Adipose tissue (tissue), 3 donors: ENCODE measurements around the gene PFKFB1. TPM values are rescaled to one million over a fixed set of nuclear protein-coding genes. Genes with fewer than 3 reads are reported as not detected.
"Not testable (repeated sequence)": the region's sequence is repeated elsewhere in the genome, so short reads cannot be mapped to it uniquely, and the experiment has no call there.

Source experiments
- H3K27ac ChIP-seq: one replicate; pipeline ENCODE4 v1.5.1; 2013; ENCODE audit warnings: low read depth, low read length
- WGBS, 3 donors: extraction: QIAGEN DNeasy Blood & Tissue Kit; methylation state at CpG; one replicate each; pipeline ENCODE4 v1.1.7; 2013; 5-methylcytosine and 5-hydroxymethylcytosine counted together
- polyA plus RNA-seq, 3 donors: library from polyadenylated mRNA; stranded (reverse); fragments of 200-250 nt; gene quantifications; one replicate each; pipeline ENCODE4 v1.2.3, GENCODE V29; 2013
- donor health status: healthy with polysubstance abuse.
- donor health status: Bipolar disorder and iron deficiency.
- donor health status: healthy.

The PFKFB1 gene
- polyA plus RNA-seq, 3 donors: 2.4 to 31.0 (median 7.3) TPM

DNA sequence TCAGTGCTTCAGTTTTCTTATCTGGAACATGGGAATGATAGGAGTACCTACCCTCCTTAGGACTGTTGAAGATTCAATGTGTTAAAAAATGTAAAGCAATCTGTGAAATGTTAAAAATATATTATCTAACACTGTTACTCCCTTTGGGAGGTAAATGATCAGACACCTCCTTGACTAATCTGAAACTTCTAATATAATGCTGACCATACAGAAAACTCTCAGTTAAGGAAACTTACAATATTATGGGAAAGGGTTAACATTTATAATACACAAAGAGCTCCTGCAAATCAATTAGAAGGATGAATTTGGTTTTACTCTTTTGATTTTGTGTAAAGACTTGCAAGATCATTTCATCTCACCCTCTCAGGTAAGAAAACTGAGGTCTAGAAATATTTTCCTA, 1.6 kb upstream of the PFKFB1 start:
- no peak overlapping the region for H3K27ac ChIP-seq

DNA sequence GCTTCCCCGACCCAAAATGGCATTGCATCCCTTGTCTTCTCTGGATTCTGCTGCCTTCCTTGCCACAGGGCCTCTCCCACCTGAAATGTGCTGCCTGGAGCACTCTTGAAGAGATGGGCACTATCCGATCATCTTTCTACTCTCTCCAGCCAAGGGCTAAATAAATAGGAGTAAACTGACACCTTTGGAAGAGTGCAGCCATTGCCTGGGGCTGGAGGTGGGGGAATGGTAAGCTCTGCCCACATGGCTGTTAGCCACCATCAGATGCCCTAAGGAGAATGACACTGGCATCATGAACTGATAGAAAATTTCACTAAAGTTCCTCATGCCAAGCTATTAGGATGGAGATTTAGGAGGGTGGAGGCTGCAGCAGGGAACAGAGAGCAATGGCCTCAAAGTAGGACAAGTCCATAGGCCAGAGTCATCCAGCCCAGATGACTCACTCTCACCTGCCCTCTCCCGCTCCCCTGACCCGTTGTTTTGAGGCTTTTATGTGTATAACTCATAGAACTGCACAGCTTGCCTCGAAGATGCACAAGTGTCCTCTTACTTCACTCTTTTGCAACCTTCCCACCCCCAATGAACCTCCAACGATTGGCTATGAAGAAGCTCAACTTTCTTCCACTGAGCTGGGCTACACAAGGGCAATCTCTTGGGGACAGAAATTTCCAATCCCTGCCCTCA, 822 bp upstream of the PFKFB1 start:
- H3K27ac ChIP-seq: no peak overlapping the region
- 58 to 80% (median 80%) methylated on average over 6 of the region's 6 CpGs for WGBS, 3 donors

DNA sequence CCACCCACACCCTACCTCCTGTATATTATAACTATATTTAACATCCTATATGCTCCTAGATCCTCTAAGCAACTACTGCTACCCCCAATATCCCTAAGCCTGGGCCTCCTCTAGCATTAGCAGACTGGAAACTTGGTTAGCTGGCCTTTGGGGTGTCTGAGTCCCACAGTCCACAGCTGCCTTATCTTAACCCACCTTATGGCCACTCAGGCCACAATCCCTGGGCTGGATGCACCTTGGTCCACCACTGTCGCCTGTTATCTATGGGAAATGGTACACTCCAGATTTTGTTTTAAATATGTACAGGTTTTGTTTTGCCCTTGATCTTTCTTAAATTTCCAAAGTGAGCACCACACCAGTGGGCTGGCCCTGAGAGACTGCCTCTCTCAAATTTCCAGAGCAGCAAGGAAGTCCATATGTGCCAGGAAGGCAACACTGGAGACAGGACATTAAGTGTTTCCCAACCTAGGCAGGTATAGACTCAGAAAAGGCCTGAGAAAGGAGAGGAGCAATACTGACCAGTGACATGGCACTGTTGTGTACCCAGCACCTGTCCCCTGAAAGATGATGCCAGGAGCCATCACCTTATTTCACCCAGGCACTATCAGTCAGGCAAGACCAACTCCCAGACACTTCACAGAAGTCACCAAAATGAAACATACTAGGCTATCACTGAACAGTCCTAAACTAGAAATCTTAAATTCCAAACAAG, 921 bp downstream of the PFKFB1 start:
- H3K27ac ChIP-seq: no peak overlapping the region
- 73 to 94% (median 93%) methylated on average over 1 of the region's 1 CpG for WGBS, 3 donors

DNA sequence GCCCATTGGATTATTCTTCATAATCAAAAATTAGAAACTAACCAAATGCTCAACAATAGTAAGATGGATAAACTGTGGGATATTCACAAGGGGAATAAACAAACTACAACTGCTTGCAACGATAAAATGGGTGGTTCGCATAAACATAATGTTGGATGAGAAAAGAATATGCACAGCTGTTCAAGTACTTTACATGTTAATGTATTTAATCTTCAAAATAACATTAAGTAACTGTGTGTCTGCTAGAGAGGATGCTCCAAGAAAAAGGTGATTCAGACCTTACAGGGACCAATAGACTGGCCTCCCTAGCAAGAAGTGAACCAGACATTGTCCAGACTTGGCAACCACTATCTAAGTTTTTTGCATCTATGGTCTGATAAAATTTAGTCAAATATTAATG, 2.3 kb downstream of the PFKFB1 start:
- H3K27ac ChIP-seq: no peak overlapping the region
- WGBS, 3 donors: 91 to 94% (median 91%) methylated on average over 2 of the region's 2 CpGs

DNA sequence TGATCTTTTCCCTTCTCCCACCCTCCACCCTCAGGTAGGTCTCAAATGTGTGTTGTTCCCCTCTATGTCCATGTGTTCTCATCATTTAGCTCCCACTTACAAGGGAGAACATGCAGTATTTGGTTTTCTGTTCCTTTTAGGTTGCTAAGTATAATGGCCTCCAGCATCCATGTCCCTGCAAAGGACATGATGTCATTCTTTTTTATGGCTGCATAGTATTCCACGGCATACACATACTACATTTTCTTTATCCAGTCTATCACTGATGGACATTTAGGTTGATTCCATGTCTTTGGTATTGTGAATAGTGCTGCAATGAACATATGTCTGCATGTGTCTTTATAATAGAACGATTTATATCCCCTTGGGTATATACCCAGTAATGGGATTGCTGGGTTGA, 10.7 kb downstream of the PFKFB1 start:
- H3K27ac ChIP-seq: not testable (repeated sequence)
- 92 to 96% (median 94%) methylated on average over 2 of the region's 2 CpGs for WGBS, 3 donors

DNA sequence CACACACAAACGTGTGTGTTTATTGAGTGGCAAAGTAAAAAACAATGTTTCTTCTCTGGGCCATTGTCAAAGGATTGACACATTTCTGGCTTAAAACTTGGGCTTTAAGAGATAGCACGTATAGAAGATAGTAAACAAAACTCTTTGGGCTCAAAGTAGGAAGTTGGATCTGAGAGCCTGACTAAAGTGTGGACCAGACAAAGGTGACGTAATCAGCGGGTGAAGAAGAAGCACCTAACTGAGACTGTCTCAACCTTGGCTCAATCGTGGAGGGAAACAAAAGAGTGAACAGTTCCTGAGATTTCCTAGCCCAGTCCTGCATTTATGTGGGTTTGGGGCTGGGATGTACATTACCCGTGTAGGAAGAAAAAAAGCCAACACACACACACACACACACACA, 13.7 kb downstream of the PFKFB1 start:
- WGBS, 3 donors: 66 to 85% (median 73%) methylated on average over 6 of the region's 6 CpGs

DNA sequence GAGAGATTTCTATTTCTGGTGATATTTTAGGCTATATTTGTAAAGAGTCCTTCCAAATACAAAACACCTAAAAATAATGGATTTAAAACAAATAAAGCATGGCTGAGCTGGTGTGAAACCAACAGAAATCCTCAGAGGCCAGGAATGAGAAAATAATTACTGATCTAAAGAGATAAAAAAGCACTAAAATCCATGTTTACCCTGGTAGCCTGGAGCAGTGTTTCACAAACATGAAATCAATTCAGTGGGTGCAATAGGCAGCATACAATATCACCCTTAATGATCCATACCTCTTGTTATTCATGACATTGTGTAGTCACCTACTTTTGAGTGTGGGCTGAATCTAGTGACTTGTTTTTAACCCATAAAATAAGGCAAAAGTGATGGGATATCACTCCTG, 14.6 kb downstream of the PFKFB1 start:
- H3K27ac ChIP-seq: no peak overlapping the region

More for the DNA sequence above, 13.7 kb downstream of the PFKFB1 start:
- no peak overlapping the region for H3K27ac ChIP-seq

DNA sequence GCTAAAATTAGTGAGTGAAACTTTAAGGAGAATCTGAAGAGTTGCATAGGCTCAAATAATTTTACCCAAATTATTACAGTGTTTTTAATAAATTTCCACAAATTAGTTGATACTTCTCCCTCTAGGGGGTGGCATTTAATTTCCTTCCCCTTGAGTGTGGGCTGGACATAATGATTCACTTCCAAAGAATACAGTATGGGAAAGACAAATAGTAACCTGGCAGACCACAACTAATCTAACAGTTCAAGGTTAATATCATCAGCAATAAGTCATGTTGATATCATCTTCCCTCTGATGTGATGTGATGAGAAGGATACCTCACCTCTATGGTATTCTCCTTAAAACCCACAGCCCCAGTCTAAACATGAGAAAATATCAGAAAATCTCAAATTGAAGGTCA, 15.5 kb downstream of the PFKFB1 start:
- H3K27ac ChIP-seq: no peak overlapping the region

DNA sequence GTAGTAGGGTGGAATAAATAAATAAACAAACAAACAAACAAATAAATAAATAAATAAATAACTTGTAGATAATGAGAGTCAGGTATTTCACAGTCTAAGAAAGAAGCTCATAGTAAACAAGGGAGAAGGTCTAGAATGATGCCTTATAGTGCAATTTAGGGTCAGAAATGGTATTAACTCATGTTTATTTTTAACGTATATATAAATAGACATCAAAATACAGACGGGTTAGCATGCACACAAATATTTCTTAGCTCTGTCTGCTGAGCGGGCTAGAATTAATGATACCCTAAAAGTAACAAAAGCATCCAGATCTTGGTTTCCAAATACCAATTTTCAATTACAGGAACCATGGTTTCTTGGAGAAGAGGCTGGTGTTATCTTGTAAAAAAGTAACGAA, 16.6 kb downstream of the PFKFB1 start:
- WGBS, 3 donors: 70 to 81% (median 78%) methylated on average over 4 of the region's 4 CpGs
- H3K27ac ChIP-seq: no peak overlapping the region

DNA sequence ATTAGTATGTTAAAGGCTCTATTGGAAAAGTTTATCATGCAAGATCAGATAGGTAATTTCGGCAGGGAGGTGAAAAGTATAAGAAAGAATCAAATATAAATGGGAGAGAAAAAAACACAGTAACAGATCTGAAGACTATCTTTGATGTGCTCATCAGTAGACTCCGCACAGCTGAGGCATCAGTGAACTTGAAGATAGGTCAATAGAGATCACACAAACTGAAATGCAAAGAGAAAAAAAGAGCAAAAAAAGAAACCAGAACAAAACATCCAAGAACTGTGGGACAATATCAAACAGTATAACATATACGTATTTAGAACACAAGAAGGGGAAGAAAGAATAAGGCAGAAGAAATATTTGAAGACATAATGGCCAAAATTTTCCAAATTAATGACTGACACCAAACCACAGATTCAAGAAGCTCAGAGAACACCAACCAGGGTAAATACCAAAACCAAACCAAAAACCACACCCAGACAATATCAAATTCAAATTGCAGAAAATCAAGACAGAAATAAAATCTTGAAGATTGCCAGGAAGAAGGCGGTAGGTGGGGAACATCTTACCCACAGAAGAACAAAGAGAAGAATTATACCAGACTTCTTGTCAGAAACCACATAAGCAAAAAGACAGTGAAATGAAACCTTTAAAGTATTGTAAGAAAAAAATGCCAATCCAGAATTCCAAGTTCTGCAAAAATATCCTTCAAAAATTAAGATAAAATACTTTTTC, 29.1 kb downstream of the PFKFB1 start:
- 72 to 84% (median 74%) methylated on average over 4 of the region's 4 CpGs for WGBS, 3 donors
- no peak overlapping the region for H3K27ac ChIP-seq

DNA sequence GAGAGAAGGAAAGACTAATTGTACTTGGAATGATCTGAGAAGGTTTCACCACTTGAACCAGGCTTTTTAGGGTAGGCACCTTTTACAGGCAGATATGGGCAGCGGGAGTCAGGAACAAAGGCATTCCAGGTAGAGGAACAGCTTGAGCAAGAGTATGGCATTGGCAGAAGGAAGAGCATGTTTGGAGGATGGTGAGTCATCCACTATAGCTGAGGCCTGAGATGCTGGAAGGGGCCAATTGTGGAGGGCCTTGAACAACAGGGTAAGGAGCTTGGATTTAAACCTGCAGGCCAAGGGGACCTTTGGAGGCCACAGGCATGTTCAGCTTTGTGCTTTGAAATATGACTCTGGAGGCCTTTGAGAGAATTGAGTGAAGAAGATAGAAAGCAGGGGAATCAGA, 32.2 kb downstream of the PFKFB1 start:
- 78 to 100% (median 90%) methylated on average over 1 of the region's 1 CpG for WGBS, 3 donors

DNA sequence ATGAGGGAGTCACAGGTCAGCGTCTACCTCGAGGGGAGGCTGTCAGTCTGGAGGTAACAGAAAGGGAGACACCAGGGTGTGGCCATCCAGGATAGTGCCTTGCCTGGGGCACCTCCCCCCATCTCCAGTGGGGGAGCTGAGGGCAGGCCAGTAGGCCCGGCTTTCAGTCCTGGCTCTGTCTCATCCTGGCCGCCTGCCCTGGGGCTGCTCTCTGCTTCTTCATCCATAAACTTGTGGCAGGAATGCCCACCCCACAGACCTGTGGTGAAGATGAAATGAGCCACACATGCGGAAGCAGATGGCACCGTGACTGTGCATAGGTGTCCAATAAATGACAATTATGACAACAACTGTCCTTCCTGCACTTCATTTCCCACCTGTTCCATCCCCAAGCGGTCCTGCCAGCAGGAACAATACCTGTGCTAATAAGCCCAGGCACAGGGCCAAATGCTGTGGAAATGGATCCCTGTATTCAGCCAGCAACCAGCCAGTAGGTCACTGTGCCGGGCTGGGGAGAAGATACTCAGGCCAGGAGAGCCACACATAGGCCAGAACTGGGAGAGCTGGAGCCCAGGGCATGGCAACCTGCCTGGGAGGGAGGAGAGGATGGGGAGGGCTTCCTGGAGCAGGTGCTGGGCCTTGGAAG, 43.1 kb downstream of the PFKFB1 start:
- WGBS, 3 donors: 64 to 72% (median 70%) methylated on average over 6 to 8 of the region's 8 CpGs
- no peak overlapping the region for H3K27ac ChIP-seq

More for the DNA sequence above, 32.2 kb downstream of the PFKFB1 start:
- no peak overlapping the region for H3K27ac ChIP-seq

DNA sequence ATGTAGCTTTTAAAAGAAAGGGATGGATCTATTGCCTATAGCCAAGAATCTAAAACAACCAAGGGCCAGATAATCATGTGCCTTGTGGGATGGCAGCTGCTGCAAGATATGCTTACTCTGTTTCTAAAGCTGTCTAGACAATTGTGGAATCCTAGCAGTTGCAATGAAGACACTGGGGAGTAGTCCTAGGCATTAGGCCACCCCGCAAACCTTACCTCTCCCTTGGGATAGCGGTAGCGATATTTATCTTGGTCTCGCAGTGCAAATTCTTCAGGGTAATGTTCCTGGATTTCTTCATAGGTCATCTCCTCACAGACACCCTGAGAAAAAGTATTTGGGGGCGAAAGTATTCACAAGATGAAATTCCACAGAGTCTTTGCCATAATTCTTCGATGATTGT, 48.8 kb downstream of the PFKFB1 start:
- 66 to 80% (median 73%) methylated on average over 6 of the region's 6 CpGs for WGBS, 3 donors
- no peak overlapping the region for H3K27ac ChIP-seq

DNA sequence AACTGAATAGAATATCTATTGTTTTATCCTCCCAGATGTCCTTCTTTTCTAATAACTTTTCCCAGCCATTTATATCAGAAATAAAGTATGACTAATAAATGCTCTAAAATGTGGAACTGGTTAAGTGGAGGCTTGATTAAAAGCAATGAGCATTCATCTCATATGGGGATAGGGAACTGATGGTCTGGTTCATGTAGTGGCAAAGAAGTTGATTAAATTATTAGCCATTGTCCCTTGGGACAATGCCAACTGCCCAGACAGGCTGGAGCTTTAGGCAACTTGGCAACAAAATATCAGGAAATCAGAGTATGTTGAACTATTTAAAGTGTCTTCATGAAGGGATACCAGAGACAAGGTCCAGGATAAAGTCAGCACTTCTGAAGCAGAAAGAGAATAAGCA, 49.2 kb downstream of the PFKFB1 start:
- H3K27ac ChIP-seq: no peak overlapping the region

DNA sequence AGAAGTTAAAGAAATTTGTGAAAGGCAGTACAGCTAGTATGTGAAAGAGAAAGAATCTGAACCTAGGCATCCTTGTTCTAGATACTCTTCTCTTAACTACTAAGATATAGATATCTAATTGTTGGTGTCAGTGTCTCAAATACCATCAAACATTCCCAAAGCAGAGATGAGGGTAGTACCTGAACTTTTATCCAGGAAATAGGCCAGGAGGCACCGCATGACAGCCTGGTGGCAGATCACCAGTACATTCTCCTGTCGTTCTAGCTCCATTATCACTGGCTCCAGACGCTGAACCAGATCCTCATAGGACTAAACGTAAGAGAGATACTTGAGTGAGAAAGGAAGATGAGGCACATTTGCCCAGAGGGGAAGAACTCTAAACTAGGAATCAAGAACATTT, 56.6 kb downstream of the PFKFB1 start:
- H3K27ac ChIP-seq: no peak overlapping the region
- WGBS, 3 donors: 81 to 96% (median 89%) methylated on average over 4 of the region's 4 CpGs

DNA sequence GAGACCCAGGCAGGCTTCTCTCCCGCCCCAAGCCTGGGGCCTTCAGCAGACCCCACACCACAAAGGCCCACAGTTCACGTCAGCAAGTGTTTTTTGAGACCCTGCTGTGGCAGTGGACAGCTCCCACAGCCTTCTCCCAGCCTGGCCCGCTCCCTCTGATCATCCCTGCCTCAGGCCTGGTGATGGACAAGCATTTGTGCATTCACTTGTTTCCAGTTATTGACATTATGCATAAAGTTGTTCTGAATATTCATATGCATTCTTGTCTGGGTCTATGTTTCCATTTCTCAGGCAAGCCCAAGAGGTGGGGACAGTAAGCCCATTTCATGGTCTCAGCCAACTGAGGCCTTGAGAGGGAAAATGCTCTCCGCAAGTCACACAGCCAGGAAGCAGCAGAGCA, 58.7 kb downstream of the PFKFB1 start:
- WGBS, 3 donors: 80 to 93% (median 92%) methylated on average over 3 to 4 of the region's 4 CpGs
- H3K27ac ChIP-seq: no peak overlapping the region

DNA sequence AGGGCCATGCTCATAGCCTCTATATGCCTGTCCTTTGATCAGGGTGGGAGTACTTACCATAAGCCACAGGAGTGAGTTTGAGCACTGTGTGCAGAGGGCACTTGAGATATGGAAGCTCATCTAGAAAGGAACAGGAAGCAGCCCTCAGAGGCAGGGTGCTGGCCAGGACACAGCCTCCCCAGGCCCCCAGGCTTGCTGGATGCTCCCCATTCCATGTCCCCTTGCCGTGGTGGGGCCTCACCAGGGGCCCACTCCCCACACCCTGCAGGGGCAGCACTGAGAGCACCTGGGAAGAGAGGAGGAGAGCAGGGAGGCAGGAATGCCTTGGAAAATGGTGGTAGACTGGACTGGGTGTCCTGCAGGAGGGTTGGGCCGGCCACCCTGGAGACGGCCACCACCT, 59.1 kb downstream of the PFKFB1 start:
- H3K27ac ChIP-seq: no peak overlapping the region
- WGBS, 3 donors: 71 to 88% (median 87%) methylated on average over 1 to 3 of the region's 3 CpGs

DNA sequence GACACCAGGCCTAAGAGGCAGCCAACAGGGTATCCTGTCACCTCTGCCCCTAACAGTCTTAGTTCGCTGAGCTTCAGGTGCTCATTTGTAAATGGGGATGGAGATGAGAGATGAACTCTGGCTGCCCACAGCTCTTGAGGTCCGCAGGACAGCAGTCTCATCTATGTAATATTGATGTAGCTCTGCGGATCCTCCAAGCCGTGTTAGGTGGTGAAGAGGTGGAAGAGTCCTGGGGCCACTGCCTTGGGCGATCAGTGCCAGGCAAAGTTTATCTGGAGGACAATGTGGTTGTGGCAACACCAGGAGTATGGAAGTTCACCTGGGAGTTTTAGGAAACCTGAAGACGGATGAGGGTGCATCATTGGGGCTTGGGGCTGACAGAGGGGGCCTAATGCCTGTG, 59.9 kb downstream of the PFKFB1 start:
- no peak overlapping the region for H3K27ac ChIP-seq
- 63 to 92% (median 74%) methylated on average over 6 of the region's 6 CpGs for WGBS, 3 donors

DNA sequence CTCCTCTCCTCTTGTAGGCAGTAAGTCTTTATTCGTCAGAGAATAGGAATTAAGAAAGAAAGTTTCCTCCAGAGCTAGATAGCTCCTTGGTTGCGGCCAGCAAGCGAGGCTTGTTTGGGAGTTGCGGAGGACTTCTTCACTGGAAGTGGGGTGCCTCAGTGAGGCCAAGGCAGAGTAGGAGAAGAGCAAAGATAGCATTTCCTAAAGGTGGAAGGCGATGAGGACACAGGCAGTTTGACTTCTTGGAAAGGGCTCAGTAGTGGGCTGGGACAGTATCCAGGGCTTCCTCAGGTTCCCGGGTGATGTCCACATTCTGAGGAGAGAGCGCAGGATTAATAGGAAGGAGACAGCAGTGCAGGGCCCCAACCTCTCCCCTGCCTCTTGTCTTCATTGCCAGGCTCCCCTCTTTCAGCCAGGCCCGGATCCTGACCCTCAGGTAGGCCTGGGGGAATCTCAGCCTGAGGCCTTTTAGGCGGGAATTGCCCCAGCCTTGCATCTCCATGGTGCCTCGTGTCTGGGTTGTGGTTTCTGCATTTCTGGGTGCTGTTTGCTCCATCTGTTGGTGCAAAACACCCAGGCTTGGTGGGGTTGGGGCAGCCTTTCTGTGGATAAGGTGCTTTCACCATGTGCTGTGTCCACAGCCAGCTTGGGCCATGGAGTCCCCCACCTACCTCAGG, 60.7 kb downstream of the PFKFB1 start:
- no peak overlapping the region for H3K27ac ChIP-seq
- WGBS, 3 donors: 77 to 94% (median 92%) methylated on average over 8 to 10 of the region's 10 CpGs
